ENCODE results near the gene RAB31. TPM values are rescaled to one million over a fixed set of nuclear protein-coding genes. Genes with fewer than 3 reads are reported as not detected.

The RAB31 gene
- total and polyA plus RNA-seq, 2 experiments from 2014 or later: 26.0 to 81.8 TPM

- Histone ChIP-seq H3K9me2 (replicated peaks; ENCODE audit: insufficient read depth) (no peaks in the 10 kb centered on the region), H3K27ac (peak overlapping the region; percentile 86), H3K4me2 (peak overlapping the region; percentile 60), H3K4me3 (no peak overlapping the region), H3K9me3 (ENCODE audit: low read depth) (no peaks in the 10 kb centered on the region), H3K27me3 (no peaks in the 10 kb centered on the region), H3K36me3 (replicated peaks; ENCODE audit: insufficient read depth, low read depth) (no peaks in the 10 kb centered on the region), H3K4me1 (ENCODE audit: insufficient read depth) (peaks cover 15% of the 10 kb centered on the region), H2AFZ (peak overlapping the region; percentile 0), H3K79me2 (no peaks in the 10 kb centered on the region), H4K20me1 (ENCODE audit: insufficient read depth, poor library complexity, severe bottlenecking) (no peaks in the 10 kb centered on the region)
- TF ChIP-seq EZH2 (IDR thresholded peaks at IDR 0.05; ENCODE audit: borderline replicate concordance) (no peak), EZH2phosphoT487 (IDR thresholded peaks at IDR 0.05; ENCODE audit: low read depth, severe bottlenecking, unreplicated experiment) (no peak), CTCF (IDR thresholded peaks at IDR 0.05; ENCODE audit: poor library complexity) (no peak)
- DNase-seq (ENCODE audit: low spot score): no peak
- WGBS (ENCODE audit: low lambda C conversion rate, missing lambda C conversion rate): 61% methylated on average over 2 of the region's 2 CpGs
Observed at GRCh38 chr18:9876212-9876866, 168.2 kb downstream of the RAB31 start.

- no peaks in the 10 kb centered on the region for H3K36me3 ChIP-seq (replicated peaks; ENCODE audit: insufficient read depth, low read depth)
- 9% methylated on average over 9 of the region's 9 CpGs for WGBS (ENCODE audit: low lambda C conversion rate, missing lambda C conversion rate)
Observed at GRCh38 chr18:9876867-9877654, 169.0 kb downstream of the RAB31 start.

GRCh38 chr18:9877655-9878014 lies 169.5 kb downstream of the RAB31 start:
- Histone ChIP-seq H3K79me2 (no peaks in the 10 kb centered on the region), H3K9me3 (ENCODE audit: low read depth) (no peaks in the 10 kb centered on the region), H3K36me3 (replicated peaks; ENCODE audit: insufficient read depth, low read depth) (no peaks in the 10 kb centered on the region), H3K4me3 (no peak overlapping the region), H3K27me3 (no peaks in the 10 kb centered on the region), H4K20me1 (ENCODE audit: insufficient read depth, poor library complexity, severe bottlenecking) (no peaks in the 10 kb centered on the region), H3K4me1 (ENCODE audit: insufficient read depth) (peaks cover 15% of the 10 kb centered on the region), H3K9me2 (replicated peaks; ENCODE audit: insufficient read depth) (no peaks in the 10 kb centered on the region), H2AFZ (no peak overlapping the region), H3K4me2 (peak overlapping the region; percentile 60), H3K27ac (peak overlapping the region; percentile 86)
- TF ChIP-seq EZH2 (IDR thresholded peaks at IDR 0.05; ENCODE audit: borderline replicate concordance) (no peak), EZH2phosphoT487 (IDR thresholded peaks at IDR 0.05; ENCODE audit: low read depth, severe bottlenecking, unreplicated experiment) (no peak), CTCF (IDR thresholded peaks at IDR 0.05; ENCODE audit: poor library complexity) (no peak)
- no peak for DNase-seq (ENCODE audit: low spot score)

More at GRCh38 chr18:9876867-9877654, 169.0 kb downstream of the RAB31 start:
- peak overlapping the region; percentile 86 for H3K27ac ChIP-seq
- no peaks in the 10 kb centered on the region for H3K79me2 ChIP-seq
- peak; percentile 88 for DNase-seq (ENCODE audit: low spot score)
- no peaks in the 10 kb centered on the region for H3K27me3 ChIP-seq
- TF ChIP-seq EZH2 (IDR thresholded peaks at IDR 0.05; ENCODE audit: borderline replicate concordance) (no peak), CTCF (IDR thresholded peaks at IDR 0.05; ENCODE audit: poor library complexity) (no peak), EZH2phosphoT487 (IDR thresholded peaks at IDR 0.05; ENCODE audit: low read depth, severe bottlenecking, unreplicated experiment) (no peak)
- H3K4me1 ChIP-seq (ENCODE audit: insufficient read depth): peaks cover 15% of the 10 kb centered on the region
- no peaks in the 10 kb centered on the region for H4K20me1 ChIP-seq (ENCODE audit: insufficient read depth, poor library complexity, severe bottlenecking)
- peak overlapping the region; percentile 60 for H3K4me2 ChIP-seq
- peak overlapping the region; percentile 0 for H2AFZ ChIP-seq
- no peak overlapping the region for H3K4me3 ChIP-seq
- no peaks in the 10 kb centered on the region for H3K9me2 ChIP-seq (replicated peaks; ENCODE audit: insufficient read depth)
- H3K9me3 ChIP-seq (ENCODE audit: low read depth): no peaks in the 10 kb centered on the region
